GM21447 (cell line): ENCODE measurements around the gene GYPB.
"Not testable (repeated sequence)": the region's sequence is repeated elsewhere in the genome, so short reads cannot be mapped to it uniquely, and the experiment has no call there.

Source experiments
- ATAC-seq: cut with Tn5 transposase; IDR thresholded peaks from one replicate; pipeline ENCODE4 v1.9.1; 2021; ENCODE audit not compliant: unreplicated experiment

Gene GYPB

DNA sequence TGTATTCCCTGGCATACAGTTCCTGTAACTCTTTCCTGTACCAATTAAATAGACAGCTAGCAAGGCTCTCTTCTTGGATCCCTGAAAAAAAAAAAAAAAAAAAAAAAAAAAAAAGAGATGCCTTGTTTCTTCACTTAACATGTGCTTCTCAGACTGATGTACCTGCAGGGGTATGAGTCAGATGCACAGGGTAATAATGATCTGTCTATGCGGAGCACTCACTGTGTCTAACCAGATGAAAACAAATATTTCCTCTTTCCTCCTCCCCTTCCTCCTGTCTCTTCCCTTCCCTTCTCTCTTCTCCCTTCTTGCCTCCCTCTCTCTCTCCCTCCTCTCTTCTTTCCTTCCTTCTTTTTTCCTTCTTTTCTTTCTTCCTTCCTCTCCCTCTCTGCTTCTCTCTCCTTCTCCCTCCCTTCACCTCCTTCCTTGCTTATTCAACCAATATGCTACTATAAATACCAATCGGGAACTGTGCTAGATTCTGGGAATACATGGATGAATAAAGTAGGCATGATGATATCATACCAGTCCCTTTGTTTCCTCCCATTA, 3.0 kb downstream of the GYPB start:
- not testable (repeated sequence) for ATAC-seq

GRCh38 chr4:144014808-144015207, 4.4 kb downstream of the GYPB start:
- ATAC-seq = no peak

DNA sequence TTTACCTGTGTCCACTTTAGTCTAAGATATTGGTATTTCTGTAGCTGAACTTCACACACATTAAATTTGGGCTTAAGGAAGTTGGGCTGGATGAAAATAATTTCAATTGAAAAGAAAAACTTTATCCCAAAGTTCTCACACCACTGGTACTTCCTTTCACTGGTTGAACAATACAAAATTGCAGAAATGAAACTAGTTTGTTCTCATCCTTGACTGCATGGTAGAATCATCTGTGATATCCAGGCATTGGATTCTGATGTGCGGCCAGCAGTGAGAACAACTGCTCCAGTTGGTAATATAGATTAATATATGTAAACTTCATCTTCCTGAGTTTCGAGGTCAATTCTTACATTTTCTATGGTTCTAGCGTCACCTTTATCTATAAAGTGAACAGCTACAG, 10.6 kb downstream of the GYPB start:
- ATAC-seq = not testable (repeated sequence)

DNA sequence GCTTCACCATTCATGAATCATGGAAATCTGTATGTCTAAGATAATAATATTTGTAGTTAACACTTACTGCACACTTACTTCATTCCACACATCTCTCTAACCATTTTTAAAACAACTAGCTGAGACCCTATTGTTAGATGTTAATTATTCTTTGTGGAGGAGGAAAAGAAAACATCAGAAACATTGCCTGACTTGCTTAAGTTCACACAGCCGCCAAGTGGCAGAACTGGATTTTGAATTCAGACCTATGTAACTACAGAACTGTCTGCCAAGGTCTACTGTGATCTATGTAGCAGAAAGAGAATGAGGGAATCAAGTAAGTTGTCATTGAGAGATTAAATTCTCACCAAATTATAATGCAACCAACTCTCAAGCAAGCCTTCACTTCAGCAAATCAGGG, 11.2 kb downstream of the GYPB start:
- ATAC-seq = not testable (repeated sequence)

GRCh38 chr4:144006200-144006803, 12.9 kb downstream of the GYPB start:
- ATAC-seq = not testable (repeated sequence)

DNA sequence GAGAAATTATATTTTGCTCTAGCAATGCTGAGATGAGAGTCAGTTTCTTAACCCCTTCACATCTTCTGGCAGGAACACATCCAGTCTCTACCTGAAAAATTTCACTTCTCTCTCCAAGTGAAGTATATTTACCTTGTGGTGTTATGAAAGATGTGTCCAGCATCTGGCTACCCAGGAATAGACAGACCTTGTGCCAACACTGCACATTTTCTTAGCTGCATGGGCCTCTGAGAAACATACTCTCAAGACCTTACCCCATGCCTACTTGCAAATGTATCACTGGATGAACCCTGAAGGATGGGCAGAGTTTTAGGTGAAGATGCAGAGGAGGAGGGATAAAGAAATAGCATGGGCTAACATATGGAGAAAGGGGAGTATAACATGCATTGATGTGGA, 13.6 kb downstream of the GYPB start:
- ATAC-seq = not testable (repeated sequence)

DNA sequence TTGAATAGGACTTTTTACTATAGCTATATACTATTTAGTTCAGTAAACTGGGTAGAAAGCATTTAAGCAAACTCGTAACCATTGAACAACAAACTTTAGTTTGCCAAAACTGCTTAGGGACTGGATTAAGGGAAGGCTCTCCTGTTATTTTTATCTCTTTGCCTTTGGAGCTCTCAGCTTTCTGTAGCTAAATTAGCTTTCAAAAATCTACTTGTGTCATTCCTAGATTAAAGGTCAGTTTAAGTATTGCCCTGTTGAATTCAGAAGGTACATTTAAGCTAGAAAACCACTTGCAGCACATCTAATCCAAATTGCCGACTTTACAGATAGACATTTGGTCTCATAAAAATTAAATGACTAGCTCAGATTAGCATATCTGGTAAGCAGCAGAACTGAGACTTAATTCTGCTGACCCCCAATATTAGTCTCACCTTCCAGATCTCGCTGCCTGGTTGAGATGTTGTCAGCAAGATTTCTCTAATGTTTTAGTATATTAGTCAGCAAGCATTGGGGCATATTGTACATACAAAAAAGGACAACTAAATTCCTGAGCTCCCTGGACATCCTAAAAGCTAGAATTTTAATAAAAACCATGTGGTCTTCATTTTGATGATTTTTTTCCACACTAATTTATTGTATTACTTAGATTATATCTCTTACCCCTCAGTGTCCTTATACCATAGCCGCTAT, 14.2 kb downstream of the GYPB start:
- not testable (repeated sequence) for ATAC-seq

DNA sequence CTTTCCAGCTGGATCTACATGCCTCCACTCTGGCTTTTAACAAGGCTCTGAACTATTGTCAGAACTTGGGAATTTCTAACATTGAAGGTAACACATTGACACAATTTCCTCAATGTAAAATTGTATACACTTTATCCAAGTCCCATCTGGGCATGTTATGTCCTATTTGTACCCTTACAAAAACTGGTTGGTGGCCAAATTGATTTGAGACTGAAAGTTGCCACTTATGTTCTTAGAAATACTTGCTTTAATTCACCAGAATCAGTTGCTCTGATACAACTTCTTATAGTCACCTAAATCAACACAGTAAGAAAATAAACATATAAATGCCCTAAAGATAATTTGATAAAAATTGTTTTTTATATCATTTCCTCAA, 15.3 kb downstream of the GYPB start:
- not testable (repeated sequence) for ATAC-seq

- not testable (repeated sequence) for ATAC-seq
Observed at GRCh38 chr4:144003205-144003889, 15.8 kb downstream of the GYPB start.

GRCh38 chr4:144000331-144000995, 18.7 kb downstream of the GYPB start:
- not testable (repeated sequence) for ATAC-seq

DNA sequence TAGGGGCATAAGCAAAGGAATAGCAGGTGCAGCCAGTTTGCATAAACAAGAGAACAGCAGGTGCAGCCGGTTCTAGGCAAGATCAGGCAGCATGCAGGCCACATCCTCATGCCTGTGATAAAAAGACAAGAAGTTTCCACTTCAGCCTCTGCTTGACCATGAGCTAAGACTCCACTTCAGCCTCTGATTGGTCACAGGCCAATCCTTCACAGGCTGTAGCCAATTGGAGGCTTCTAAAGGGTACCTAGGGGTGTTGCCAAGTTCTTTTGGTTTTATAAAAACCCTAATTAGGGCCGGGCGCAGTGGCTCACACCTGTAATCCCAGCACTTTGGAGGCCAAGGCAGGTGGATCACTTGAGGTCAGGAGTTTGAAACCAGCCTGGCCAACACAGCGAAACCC, 23.0 kb downstream of the GYPB start:
- not testable (repeated sequence) for ATAC-seq

DNA sequence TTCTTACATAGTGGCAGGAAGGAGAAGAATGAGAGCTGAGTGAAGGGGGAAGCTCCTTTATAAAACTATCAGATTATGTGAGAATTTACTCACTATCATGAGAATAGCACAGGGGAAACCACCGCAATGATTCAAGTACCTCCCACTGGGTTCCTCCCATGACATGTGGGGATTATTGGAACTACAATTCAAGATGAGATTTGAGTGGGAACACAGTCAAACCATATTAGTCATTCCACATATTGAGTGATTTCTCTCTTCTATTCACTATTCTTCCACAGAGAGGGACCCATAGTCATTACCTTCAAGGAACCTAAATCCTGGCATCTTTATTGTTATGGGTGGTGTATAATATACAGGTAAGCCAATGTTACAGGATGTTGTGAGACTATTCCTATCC, 27.4 kb downstream of the GYPB start:
- not testable (repeated sequence) for ATAC-seq

DNA sequence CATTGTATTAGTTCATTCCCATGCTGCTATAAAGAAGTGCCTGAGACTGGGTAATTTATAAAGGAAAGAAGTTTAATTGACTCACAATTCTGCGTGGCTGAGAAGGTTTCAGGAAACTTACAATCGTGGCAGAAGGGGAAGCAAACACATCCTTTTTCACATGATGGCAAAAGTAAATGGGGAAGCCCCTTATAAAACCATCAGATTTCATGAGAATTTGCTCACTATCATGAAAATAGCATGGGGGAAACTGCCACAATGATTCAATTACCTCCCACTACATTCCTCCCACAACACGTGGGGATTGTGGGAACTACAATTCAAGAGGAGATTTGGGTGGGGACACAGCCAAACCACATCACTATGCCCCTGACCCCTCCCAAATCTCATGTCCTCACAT, 28.5 kb downstream of the GYPB start:
- not testable (repeated sequence) for ATAC-seq

DNA sequence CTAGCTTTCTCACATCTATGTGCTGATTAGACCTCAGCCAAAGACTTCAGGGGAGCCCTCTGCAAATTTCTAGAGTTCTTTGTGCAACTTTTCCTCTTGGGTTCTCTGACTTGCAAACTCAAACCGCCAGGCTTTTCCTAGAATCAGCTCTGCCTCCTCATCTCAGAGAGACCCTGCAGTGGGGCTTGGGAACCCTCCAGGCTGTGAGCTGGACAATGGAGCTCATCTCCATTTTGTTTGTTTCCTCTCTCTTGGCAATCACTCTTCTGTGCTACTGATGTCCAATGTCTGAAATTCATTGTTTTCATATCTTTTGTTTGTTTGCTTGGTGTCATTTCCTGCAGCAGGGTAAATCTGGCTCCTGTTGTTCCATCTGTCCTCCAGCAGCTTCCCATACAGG, 33.0 kb downstream of the GYPB start:
- ATAC-seq = no peak

DNA sequence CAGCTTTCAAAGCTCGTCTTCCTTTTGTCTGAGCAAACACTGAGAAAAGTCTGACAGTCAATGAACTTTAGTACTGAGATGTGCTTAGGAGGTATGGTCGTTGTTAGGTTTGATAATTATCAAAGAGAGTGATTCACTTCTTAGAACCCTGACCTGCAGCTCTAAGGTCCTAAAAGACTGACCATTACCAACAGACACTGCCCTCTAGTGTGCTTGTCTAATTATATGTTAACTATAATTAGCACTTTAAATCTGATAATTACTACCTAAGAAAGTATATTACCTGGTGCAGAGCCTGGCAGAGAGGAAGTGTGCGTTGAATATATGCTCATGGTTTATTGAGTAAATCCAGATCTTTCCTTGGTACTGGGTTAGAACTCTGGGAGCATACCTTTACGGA, 38.4 kb downstream of the GYPB start:
- ATAC-seq = not testable (repeated sequence)

DNA sequence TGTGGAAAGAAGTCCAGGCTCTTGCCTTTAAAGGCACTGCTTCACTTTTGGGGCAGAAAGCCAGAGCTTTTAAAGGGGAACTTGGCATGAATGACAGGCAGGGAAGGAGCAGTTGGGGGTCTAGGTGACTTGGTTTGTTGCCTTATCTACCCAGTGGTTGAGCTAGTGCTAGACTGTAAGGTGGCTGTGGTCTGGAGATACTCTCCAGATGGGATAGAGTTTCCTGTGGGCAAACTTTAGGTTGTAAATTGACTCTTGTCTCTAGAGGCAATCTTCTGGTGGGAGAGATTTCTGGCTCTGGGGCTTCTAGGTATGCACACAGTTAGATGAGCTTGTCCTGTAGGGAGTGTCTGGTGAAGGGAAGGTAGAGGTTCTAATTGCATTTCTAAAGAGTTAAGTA, 43.7 kb downstream of the GYPB start:
- not testable (repeated sequence) for ATAC-seq

DNA sequence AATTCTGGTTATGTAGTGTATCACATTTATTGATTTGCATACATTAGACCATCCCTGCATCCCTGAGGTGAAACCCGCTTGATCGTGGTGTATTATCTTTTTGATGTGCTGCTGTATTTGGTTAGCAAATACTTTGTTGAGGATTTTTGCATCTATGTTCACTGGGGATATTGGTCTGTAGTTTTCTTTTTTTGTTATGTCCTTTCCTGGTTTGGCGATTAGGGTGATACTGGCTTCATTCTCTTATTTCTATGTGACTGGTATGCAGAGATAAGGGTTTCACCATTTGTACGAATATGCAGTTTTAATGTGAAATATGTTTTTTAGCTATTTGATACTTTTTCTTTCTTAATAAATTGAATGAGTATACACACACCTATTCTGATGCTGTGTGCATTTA, 45.2 kb downstream of the GYPB start:
- not testable (repeated sequence) for ATAC-seq

DNA sequence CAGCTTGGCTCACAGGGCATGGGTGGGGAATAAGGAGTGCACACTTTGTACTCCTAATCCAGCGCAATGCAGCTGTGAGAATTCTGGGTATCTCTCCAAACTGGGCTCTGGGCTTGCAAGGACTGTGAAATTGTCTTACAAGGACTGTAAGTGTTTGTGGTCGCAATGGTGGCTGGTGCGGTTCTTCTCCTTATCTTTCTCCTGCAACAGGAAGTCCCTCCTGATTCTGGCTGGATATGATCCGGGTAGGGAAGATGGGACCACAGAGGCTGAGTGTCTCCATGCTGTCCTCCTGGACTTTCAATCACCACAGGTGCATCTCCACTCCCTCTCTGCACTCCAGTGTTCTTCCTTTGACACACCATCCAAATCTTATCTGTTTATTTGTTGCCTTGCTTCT, 58.1 kb downstream of the GYPB start:
- no peak for ATAC-seq

GRCh38 chr4:143955306-143955705, 63.9 kb downstream of the GYPB start:
- ATAC-seq = not testable (repeated sequence)

DNA sequence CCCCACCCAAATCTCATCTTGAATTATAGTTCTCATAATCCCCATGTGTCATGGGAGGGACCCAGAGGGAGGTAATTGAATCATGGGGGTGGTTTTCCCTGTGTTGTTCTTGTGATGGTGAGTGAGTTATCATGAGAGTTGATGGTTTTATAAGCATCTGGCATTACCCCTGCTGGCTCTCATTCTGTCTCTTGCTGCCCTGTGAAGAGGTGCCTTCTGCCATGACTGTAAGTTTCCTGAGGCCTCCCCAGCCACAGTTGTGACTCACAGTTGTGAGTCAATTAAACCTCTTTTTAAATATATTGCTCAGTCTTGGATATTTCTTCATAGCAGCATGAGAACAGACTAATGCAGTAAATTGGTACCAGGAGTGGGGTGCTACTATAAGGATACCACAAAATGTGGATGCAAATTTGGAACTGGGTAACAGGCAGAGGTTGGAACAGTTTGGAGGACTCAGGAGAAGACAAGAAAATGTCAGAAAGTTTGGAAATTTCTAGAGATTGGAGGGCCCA, 67.7 kb downstream of the GYPB start:
- ATAC-seq = not testable (repeated sequence)

DNA sequence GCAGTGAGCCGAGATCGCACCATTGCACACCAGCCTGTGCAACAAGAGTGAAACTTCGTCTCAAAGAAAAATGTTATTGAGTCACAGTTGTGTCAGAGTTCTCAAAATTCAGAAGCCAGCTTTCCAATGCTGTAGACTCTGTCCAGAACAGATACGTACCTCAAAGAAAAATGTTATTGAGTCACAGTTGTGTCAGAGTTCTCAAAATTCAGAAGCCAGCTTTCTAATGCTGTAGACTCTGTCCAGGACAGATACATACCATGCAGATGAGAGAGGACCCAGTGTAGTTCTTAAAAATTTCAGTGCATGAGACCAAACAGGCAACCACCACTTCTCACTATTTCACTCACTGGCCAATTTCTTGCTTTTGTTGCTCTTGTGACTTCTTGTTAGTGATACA, 68.2 kb downstream of the GYPB start:
- not testable (repeated sequence) for ATAC-seq
